Ishikawa (cell line): ENCODE measurements around the gene STAT2.

Experiments
- CEBPB ChIP-seq: IDR thresholded peaks from 2 replicates; pipeline ENCODE4 v1.6.1; 2012
- CREB1 ChIP-seq: IDR thresholded peaks from 2 replicates; pipeline ENCODE4 v1.6.1; 2012; ENCODE audit warnings: low read depth
- EGR1 ChIP-seq: IDR thresholded peaks from 2 replicates; pipeline ENCODE4 v1.6.1; 2012
- EP300 ChIP-seq: IDR thresholded peaks from 2 replicates; pipeline ENCODE4 v1.6.1; 2012; ENCODE audit warnings: borderline replicate concordance
- FOXM1 ChIP-seq: IDR thresholded peaks from 2 replicates; pipeline ENCODE4 v1.6.1; 2012; ENCODE audit warnings: low read depth, borderline replicate concordance
- MAX ChIP-seq: IDR thresholded peaks from 2 replicates; pipeline ENCODE4 v1.6.1; 2012
- NFIC ChIP-seq: IDR thresholded peaks from 2 replicates; pipeline ENCODE4 v1.6.1; 2012
- RAD21 ChIP-seq: IDR thresholded peaks from 2 replicates; pipeline ENCODE4 v1.6.1; 2012; ENCODE audit warnings: low read depth
- TAF1 ChIP-seq: IDR thresholded peaks from 2 replicates; pipeline ENCODE4 v1.6.1; 2012; ENCODE audit warnings: low read depth, mild to moderate bottlenecking
- TCF12 ChIP-seq: IDR thresholded peaks from 2 replicates; pipeline ENCODE4 v1.6.1; 2012; ENCODE audit warnings: low read depth
- TEAD4 ChIP-seq: IDR thresholded peaks from 2 replicates; pipeline ENCODE4 v1.6.1; 2012
- YY1 ChIP-seq: IDR thresholded peaks from 2 replicates; pipeline ENCODE4 v1.6.1; 2012; ENCODE audit warnings: low read depth
- ZBTB7A ChIP-seq: IDR thresholded peaks from 2 replicates; pipeline ENCODE4 v1.6.1; 2012; ENCODE audit warnings: low read depth
- TF ChIP-seq, protein P1 (sequence below): IDR thresholded peaks from 2 replicates; pipeline ENCODE4 v1.6.1; 2012; ENCODE audit warnings: low read depth, mild to moderate bottlenecking
- TF ChIP-seq, protein P2 (sequence below): IDR thresholded peaks from 2 replicates; pipeline ENCODE4 v1.6.1; 2012

Gene STAT2

DNA sequence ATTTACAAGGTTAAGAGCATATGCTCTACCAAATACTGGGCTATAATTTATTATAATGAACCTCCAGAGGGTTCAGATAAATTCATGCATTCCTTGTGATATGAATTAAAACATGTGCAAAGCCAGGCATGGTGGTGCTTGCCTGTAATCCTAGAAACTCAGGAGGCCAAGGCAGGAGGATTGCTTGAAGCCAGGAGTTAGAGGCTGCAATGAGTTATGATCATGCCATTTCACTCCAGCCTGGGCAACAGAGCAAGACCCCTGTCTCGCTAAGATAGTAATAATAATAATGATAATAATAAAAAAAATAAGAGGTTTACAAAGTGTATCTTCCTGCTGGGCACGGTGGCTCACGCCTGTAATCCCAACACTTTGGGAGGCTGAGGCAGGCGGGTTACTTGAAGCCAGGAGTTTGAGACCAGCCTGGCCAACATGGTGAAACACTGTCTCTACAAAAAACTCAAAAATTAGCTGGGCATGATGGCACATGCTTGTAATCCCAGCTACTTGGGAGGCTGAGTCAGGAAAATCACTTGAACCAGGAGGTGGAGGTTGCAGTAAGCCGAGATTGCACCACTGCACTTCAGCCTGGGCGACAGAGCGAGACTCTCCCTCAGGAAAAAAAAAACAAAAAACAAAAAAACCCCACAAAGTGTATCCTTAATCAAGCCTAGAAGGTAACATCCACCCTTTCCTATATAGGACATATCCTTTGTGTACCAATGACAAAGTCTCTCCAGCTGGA lies 52.5 kb downstream of the STAT2 start:
- no peak for TF ChIP-seq TAF1

DNA sequence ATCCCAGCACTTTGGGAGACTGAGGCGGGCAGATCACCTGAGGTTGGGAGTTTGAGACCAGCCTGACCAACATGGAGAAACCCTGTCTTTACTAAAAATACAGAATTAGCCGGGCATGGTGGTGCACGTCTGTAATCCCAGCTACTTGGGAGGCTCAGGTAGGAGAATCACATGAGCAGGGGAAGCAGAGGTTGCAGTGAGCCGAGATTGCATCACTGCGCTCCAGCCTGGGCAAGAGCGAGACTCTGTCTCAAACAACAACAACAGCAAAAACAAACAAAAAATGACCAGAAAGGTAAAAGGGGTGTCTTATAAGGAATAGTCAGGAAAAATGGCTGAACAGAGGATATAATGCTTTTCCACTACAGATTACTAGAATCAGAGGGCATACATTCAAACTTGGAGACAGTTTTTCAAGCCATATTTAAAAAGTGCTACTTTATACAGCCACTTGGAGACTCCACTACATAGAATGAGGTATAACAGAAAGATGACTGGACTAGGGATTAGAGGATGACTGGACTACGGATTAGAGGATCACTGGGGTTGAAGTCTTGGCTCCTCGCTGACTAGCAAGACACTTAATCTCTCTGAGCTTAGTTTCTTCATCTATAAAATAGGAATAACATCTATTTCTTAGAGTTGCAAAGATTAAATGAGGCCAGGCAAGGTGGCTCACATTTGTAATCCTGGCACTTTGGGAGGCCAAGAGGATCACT lies 54.9 kb downstream of the STAT2 start:
- TF ChIP-seq, protein P1, sequence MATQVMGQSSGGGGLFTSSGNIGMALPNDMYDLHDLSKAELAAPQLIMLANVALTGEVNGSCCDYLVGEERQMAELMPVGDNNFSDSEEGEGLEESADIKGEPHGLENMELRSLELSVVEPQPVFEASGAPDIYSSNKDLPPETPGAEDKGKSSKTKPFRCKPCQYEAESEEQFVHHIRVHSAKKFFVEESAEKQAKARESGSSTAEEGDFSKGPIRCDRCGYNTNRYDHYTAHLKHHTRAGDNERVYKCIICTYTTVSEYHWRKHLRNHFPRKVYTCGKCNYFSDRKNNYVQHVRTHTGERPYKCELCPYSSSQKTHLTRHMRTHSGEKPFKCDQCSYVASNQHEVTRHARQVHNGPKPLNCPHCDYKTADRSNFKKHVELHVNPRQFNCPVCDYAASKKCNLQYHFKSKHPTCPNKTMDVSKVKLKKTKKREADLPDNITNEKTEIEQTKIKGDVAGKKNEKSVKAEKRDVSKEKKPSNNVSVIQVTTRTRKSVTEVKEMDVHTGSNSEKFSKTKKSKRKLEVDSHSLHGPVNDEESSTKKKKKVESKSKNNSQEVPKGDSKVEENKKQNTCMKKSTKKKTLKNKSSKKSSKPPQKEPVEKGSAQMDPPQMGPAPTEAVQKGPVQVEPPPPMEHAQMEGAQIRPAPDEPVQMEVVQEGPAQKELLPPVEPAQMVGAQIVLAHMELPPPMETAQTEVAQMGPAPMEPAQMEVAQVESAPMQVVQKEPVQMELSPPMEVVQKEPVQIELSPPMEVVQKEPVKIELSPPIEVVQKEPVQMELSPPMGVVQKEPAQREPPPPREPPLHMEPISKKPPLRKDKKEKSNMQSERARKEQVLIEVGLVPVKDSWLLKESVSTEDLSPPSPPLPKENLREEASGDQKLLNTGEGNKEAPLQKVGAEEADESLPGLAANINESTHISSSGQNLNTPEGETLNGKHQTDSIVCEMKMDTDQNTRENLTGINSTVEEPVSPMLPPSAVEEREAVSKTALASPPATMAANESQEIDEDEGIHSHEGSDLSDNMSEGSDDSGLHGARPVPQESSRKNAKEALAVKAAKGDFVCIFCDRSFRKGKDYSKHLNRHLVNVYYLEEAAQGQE = no peak
- no peak for TF ChIP-seq MAX
- TF ChIP-seq TEAD4 = no peak
- TF ChIP-seq ZBTB7A = no peak
- no peak for TF ChIP-seq FOXM1
- TF ChIP-seq EP300 = no peak
- TF ChIP-seq TCF12 = no peak
- TF ChIP-seq EGR1 = no peak
- TF ChIP-seq, protein P2, sequence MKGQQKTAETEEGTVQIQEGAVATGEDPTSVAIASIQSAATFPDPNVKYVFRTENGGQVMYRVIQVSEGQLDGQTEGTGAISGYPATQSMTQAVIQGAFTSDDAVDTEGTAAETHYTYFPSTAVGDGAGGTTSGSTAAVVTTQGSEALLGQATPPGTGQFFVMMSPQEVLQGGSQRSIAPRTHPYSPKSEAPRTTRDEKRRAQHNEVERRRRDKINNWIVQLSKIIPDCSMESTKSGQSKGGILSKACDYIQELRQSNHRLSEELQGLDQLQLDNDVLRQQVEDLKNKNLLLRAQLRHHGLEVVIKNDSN = no peak
- no peak for TF ChIP-seq CEBPB
- TF ChIP-seq CREB1 = no peak
- no peak for TF ChIP-seq NFIC
- TF ChIP-seq YY1 = no peak
- no peak for TF ChIP-seq RAD21
- TF ChIP-seq TAF1 = no peak

DNA sequence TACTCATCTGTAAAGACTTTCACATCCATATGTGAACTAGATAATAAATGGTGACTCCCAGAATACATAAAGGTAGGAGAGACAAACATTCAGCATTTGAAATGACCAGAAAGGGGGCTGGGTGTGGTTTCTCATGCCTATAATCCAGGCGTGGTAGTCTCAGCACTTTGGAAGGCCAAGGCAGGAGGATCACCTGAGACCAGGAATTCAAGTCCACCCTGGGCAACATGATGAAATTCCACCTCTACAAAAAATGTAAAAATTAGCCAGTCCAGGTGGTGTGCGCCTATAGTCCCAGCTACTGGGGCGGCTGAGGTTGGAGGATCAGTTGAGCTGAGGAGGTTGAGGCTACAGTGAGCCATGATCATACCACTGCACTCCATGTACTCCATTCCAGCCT lies 55.6 kb downstream of the STAT2 start:
- TF ChIP-seq, protein P2 = no peak
- no peak for TF ChIP-seq RAD21

DNA sequence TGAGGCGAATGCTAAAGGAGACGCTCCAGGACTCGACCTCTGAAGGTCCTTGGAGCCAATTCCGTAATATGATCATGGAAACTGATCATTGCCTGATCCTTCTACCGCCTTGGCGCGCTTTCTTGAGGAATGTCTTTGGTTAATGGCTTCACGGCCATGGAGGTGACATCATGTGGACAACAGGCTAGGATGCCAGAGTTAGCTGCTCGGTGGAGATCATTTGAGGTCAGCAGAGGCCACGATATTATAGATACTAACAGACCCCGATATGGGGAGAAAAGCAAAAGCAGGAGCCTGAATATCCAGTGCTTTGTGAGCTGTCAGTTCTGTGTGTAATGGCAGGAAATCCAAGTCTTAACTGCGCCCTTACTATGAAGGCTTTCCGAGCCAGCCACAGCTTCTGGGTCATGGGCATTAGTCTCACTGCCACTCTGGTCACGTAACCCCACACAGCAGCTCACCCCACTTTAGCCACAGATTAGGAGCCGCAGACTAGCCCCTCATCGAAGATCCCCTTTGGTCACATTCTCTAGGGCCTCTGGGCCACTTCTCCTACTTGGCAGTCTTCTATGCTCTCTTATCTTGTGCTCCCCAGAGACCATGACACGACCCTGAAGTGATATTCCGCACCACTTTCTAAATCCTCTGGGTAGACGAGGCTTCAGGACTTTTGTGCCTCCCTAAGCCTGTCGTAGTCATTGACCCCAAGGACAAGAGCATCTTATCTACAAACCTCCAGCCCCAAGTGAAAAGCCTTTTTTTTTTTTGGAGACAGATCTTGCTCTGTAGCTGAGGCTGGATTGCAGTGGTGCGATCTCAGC lies 59.1 kb downstream of the STAT2 start:
- TF ChIP-seq YY1 = peak; percentile 77
- TF ChIP-seq CEBPB = no peak
- TF ChIP-seq RAD21 = no peak
- no peak for TF ChIP-seq TCF12
- peak; percentile 36; the same call in 1 of the 2 replicates for TF ChIP-seq TEAD4
- no peak for TF ChIP-seq ZBTB7A

DNA sequence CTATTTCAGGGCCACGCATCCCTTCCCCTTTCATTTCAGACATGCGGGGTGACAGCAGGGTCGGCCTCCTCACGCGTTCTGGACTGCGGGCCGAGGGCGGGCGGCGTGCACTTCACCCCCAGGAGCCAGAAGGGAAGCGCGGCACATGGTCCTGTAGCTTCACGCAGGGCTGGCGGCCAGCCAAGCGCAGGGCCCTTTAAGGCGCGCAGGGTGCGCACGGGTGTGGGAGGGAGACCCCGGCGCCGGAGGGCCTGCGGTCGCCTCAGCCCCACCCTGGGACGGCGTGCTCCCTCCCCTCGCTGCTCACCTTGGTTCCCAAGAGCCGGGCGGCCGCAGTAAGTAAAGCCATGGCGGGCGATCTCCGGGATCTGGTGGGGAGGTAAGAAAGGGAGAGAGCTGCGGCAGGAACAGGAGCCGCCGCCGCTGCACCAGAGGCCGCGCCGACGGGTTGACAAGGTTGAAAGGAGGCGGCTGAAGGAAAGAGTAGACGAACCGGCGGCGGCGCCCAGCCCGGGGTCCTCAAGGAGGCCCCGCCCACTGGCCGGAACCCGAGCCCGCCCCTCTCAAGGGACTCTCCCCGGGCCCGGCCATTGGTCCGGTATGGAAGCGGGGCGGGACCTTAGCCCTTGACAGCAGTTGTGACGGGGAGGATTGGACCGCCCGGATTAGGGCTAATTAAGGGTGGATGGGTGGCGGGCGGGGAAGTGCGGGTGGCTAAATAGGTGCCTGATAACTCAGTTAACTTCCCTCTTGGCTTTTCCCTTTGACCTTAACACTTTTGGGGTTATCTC lies 59.9 kb downstream of the STAT2 start, which contains the start of gene CS:
Gene CS, minus strand, starts transcription at position 478 of the 791 bp plus-strand sequence. Its CDS starts 129 bp downstream, at position 349.
- TF ChIP-seq TCF12 (peak; percentile 46; the same call in 1 of the 2 replicates), FOXM1 (no peak; the same call in 1 of the 2 replicates), NFIC (peak; percentile 100), MAX (peak; percentile 99), ZBTB7A (peak; percentile 89), EGR1 (peak; percentile 67), EP300 (peak; percentile 64), CREB1 (peak; percentile 63; the same call in 1 of the 2 replicates), TEAD4 (peak; percentile 53), TAF1 (peak; percentile 91), YY1 (no peak), CEBPB (no peak; the same call in 1 of the 2 replicates), RAD21 (no peak)
- TF ChIP-seq, protein P1 = peak; percentile 28; the same call in 1 of the 2 replicates
- TF ChIP-seq, protein P2 = peak; percentile 66
